Lower lobe of right lung (tissue), 2 donors: ENCODE results near the gene CDC7. TPM values are rescaled to one million over a fixed set of nuclear protein-coding genes. Genes with fewer than 3 reads are reported as not detected.
A peak's percentile ranks its signal among the peaks of the same experiment; 100 is the strongest.

ENCODE experiments used
- ATAC-seq, 2 donors: fragments of 200-7000 bp; cut with Tn5 transposase; one replicate each; pipeline ENCODE4 v1.9.1; 2020 to 2022; ENCODE audit warnings: mild to moderate bottlenecking in 2 of 2, moderate library complexity in 2 of 2
- DNase-seq: peaks from one replicate; pipeline ENCODE4 v3.0.0-alpha.2; 2020
- H3K27ac ChIP-seq: fragments of 200-600 bp; one replicate; pipeline ENCODE4 v1.8.0; 2022
- H3K27me3 ChIP-seq: fragments of 200-600 bp; one replicate; pipeline ENCODE4 v1.8.0; 2022; ENCODE audit warnings: low read depth
- H3K36me3 ChIP-seq: fragments of 200-600 bp; one replicate; pipeline ENCODE4 v1.8.0; 2022; ENCODE audit warnings: mild to moderate bottlenecking
- H3K4me1 ChIP-seq: fragments of 200-600 bp; one replicate; pipeline ENCODE4 v1.8.0; 2022
- H3K4me3 ChIP-seq: fragments of 200-600 bp; one replicate; pipeline ENCODE4 v1.8.0; 2022; ENCODE audit warnings: mild to moderate bottlenecking
- H3K9me3 ChIP-seq: fragments of 200-600 bp; one replicate; pipeline ENCODE4 v1.8.0; 2022
- CTCF ChIP-seq: fragments of 200-600 bp; IDR thresholded peaks from one replicate; pipeline ENCODE4 v1.8.0; 2022; ENCODE audit warnings: antibody characterized with exemption, mild to moderate bottlenecking
- intact Hi-C: fragments of 100-400 bp; cut with DNase I; formaldehyde crosslinking; loops from one replicate; pipeline ENCODE4 v1.11.0; 2022
- total RNA-seq: library from RNA; stranded (reverse); fragmentation: NEBNext Ultra II Directional; extraction: Animal tissue kit (Norgen Biotek cat#: 25700); gene quantifications from one replicate; pipeline ENCODE4 v1.2.1, GENCODE V29; 2021
- donor health status: DM: no; HTN: yes; CAD: no; lungs with severe emphysema.

The CDC7 gene
- total RNA-seq, 1 donor from 2014 or later, result 3.4 TPM

DNA sequence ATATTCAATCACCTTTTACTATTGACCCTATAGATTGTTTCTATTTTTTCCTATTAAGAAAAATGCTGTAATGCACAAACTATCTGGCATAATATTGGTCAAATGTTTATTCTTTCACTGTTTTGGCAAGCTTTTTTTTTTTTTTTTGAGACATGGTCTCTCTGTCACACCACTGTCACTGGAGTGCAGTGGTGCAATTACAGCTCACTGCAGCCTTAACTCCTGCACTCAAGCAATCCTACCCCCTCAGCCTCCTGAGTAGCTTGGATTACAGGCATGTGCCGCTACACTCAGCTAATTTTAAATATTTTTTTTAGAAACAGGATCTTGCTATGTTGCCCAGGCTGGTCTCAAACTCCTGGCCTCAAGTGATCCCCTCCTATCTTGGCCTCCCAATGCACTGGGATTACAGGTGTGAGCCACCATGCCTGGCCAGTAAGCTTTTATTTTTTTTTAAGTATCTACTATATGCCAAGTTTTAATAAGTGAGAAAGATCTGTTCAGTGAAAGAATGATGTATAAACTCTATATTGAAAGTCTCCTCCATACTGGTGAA is 3.4 kb downstream of the CDC7 start:
- no peak overlapping the region for H3K4me3 ChIP-seq
- intact Hi-C loops, result no loop called here
- no peak for TF ChIP-seq CTCF
- no peak overlapping the region for H3K27ac ChIP-seq
- DNase-seq, result no peak
- H3K36me3 ChIP-seq, result no peaks in the 10 kb centered on the region
- ATAC-seq, result no peak
- H3K4me1 ChIP-seq, result peaks cover 15% of the 10 kb centered on the region
- no peaks in the 10 kb centered on the region for H3K9me3 ChIP-seq
- H3K27me3 ChIP-seq, result no peaks in the 10 kb centered on the region

DNA sequence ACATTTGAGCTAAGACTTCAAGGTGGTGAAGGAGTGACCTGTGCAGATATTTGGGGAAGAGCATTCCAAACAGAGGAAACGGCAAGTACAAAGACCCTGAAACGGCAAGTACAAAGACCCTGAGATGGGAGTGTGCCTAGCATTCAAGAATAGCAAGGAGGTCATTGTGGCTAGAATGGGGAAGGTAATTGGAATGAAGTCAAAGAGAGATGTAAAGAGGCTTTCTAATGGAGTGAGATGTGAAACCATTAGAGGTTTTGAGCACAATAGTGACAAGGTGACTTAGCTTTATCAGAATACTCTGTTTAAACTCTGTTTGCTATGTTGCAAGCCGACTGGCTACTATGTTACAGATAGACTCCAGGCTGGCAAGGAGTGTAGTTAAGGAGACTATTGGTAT is 4.4 kb downstream of the CDC7 start:
- no peaks in the 10 kb centered on the region for H3K27me3 ChIP-seq
- peaks cover 12% of the 10 kb centered on the region for H3K4me1 ChIP-seq
- no peaks in the 10 kb centered on the region for H3K9me3 ChIP-seq
- no peak overlapping the region for H3K4me3 ChIP-seq
- DNase-seq (no peak), ATAC-seq (no peak)
- H3K27ac ChIP-seq, result no peak overlapping the region
- TF ChIP-seq CTCF, result no peak
- H3K36me3 ChIP-seq, result no peaks in the 10 kb centered on the region
- intact Hi-C loops, result no loop called here

GRCh38 chr1:91506071-91506470 is 5.4 kb downstream of the CDC7 start:
- intact Hi-C loops, result no loop called here
- Histone ChIP-seq H3K9me3 (no peaks in the 10 kb centered on the region), H3K4me1 (peaks cover 9% of the 10 kb centered on the region), H3K27ac (no peak overlapping the region), H3K27me3 (no peaks in the 10 kb centered on the region), H3K4me3 (no peak overlapping the region), H3K36me3 (no peaks in the 10 kb centered on the region)
- DNase-seq (no peak), ATAC-seq (no peak)
- no peak for TF ChIP-seq CTCF

GRCh38 chr1:91507328-91507727 is 6.7 kb downstream of the CDC7 start:
- no peak for DNase-seq
- TF ChIP-seq CTCF, result no peak

GRCh38 chr1:91510754-91511153 is 10.1 kb downstream of the CDC7 start:
- ATAC-seq, result no peak
- intact Hi-C loops, result no loop called here
- TF ChIP-seq CTCF, result no peak
- no peak for DNase-seq
- no peak overlapping the region for H3K4me3 ChIP-seq
- no peaks in the 10 kb centered on the region for H3K4me1 ChIP-seq
- no peaks in the 10 kb centered on the region for H3K36me3 ChIP-seq
- no peak overlapping the region for H3K27ac ChIP-seq
- H3K9me3 ChIP-seq, result no peaks in the 10 kb centered on the region
- H3K27me3 ChIP-seq, result no peaks in the 10 kb centered on the region

More at GRCh38 chr1:91507328-91507727, 6.7 kb downstream of the CDC7 start:
- H3K9me3 ChIP-seq, result no peaks in the 10 kb centered on the region
- intact Hi-C loops, result no loop called here
- no peak for ATAC-seq
- no peaks in the 10 kb centered on the region for H3K4me1 ChIP-seq
- no peak overlapping the region for H3K27ac ChIP-seq
- H3K4me3 ChIP-seq, result no peak overlapping the region
- H3K36me3 ChIP-seq, result no peaks in the 10 kb centered on the region
- no peaks in the 10 kb centered on the region for H3K27me3 ChIP-seq

DNA sequence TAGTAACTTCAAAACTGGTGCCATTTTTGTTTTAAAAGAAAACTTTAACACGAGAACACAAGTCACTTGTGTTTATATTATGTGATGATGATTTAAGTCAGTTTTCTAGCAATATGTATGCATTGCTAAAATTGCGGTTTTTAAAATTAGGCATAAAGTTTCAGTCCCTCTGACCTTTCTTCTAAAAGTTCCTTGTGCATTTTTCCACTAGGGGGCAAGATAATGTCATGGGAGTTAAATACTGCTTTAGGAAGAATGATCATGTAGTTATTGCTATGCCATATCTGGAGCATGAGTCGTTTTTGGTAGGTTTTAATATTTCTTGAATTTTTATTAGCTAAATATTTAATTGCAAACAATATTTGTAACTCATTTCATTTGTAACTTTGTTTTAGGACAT is 10.7 kb downstream of the CDC7 start:
- H3K9me3 ChIP-seq, result no peaks in the 10 kb centered on the region
- no peaks in the 10 kb centered on the region for H3K27me3 ChIP-seq
- peak in 1 of 2 donors; percentile 59 for ATAC-seq
- intact Hi-C loops, result no loop called here
- TF ChIP-seq CTCF, result peak; percentile 71
- no peaks in the 10 kb centered on the region for H3K36me3 ChIP-seq
- H3K4me1 ChIP-seq, result no peaks in the 10 kb centered on the region
- no peak overlapping the region for H3K4me3 ChIP-seq
- no peak overlapping the region for H3K27ac ChIP-seq
- DNase-seq, result no peak
